Stomach smooth muscle (tissue), 2 donors: ENCODE results near the gene PSENEN.
A peak's percentile ranks its signal among the peaks of the same experiment; 100 is the strongest.

Experiments used
- H3K27ac ChIP-seq: one replicate; pipeline ENCODE4 v1.7.0; 2013; ENCODE audit warnings: mild to moderate bottlenecking, low read length, inconsistent platforms
- H3K27me3 ChIP-seq, 2 donors: one replicate each; pipeline ENCODE4 v1.7.0; 2013; ENCODE audit warnings: low read length in 2 of 2; ENCODE audit not compliant: insufficient read depth in 2 of 2, control insufficient read depth in 1 of 2
- H3K36me3 ChIP-seq, 2 donors: one replicate each; pipeline ENCODE4 v1.7.0; 2013; ENCODE audit warnings: low read length in 2 of 2; ENCODE audit not compliant: control insufficient read depth in 2 of 2, insufficient read depth in 2 of 2
- H3K4me1 ChIP-seq: one replicate; pipeline ENCODE4 v1.7.0; 2013; ENCODE audit warnings: low read length; ENCODE audit not compliant: control insufficient read depth, insufficient read depth
- H3K4me3 ChIP-seq, 2 donors: one replicate each; pipeline ENCODE4 v1.7.0; 2013; ENCODE audit warnings: low read length in 2 of 2
- H3K9ac ChIP-seq, 2 donors: one replicate each; pipeline ENCODE4 v1.7.0; 2013; ENCODE audit warnings: low read length in 2 of 2, mild to moderate bottlenecking in 1 of 2
- H3K9me3 ChIP-seq, 2 donors: one replicate each; pipeline ENCODE4 v1.7.0; 2013; ENCODE audit warnings: low read length in 2 of 2; ENCODE audit not compliant: control insufficient read depth in 2 of 2
- donor health status: healthy.
- donor health status: Pancreatic carcinoma.

The PSENEN gene

GRCh38 chr19:35736913-35737886 is 8.3 kb upstream of the PSENEN start:
- Histone ChIP-seq H3K4me1 (peaks cover 14% of the 10 kb centered on the region), H3K9me3 (no peaks in the 10 kb centered on the region), H3K27ac (no peak overlapping the region), H3K9ac (no peak overlapping the region), H3K27me3 (no peaks in the 10 kb centered on the region), H3K36me3 (peaks cover 30 to 40% of the 10 kb centered on the region in 2 donors), H3K4me3 (no peak overlapping the region)

DNA sequence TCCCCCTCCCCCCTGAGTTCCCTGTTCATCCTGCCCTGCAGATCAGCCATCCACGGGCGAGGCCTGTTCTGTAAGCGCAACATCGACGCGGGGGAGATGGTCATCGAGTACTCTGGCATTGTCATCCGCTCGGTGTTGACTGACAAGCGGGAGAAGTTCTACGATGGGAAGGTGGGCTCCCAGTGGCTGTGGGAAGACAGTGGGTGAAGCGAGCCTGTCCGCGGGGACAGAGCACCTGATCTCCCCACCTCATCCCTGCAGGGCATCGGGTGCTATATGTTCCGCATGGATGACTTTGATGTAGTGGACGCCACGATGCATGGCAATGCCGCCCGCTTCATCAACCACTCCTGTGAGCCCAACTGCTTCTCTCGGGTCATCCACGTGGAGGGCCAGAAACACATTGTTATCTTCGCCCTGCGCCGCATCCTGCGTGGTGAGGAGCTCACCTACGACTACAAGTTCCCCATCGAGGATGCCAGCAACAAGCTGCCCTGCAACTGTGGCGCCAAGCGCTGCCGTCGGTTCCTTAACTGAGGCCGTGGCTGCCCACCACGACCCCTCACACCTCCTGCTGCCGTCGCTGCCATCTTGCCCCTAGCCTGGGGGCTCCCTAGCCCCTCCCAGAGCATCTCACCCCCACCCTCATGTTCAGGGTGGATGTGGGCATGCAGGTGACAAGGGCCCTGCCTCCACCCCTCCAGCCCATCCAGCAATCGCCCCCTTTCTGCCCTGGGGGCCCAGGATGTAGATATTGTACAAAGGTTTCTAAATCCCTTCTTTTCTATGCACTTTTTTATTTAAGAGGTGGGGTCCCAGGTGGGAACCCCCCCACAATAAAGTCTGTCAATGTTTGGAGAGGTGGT is 7.2 kb upstream of the PSENEN start:
- Histone ChIP-seq H3K27me3 (no peaks in the 10 kb centered on the region), H3K4me3 (no peak overlapping the region), H3K9me3 (no peaks in the 10 kb centered on the region), H3K4me1 (peaks cover 21% of the 10 kb centered on the region), H3K36me3 (peaks cover 35 to 43% of the 10 kb centered on the region in 2 donors), H3K9ac (no peak overlapping the region), H3K27ac (no peak overlapping the region)

DNA sequence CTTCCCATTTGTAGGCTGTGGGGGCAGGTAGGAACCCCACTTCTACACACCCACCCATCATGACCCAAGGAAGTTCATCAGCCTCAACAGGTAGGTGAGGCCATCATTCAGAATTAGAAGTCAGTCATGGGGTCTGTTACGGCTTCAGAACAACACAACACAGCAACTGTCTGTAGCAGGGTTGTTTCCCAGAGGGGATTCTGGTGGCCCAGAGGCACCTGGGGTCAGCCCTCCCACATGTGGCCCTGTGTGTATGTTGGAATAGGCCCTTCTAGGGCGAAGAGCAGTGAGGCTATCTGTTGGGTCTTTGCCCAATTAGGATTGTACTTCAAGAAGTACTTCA is 6.6 kb upstream of the PSENEN start:
- H3K36me3 ChIP-seq, result peaks cover 35 to 40% of the 10 kb centered on the region in 2 donors
- no peaks in the 10 kb centered on the region for H3K27me3 ChIP-seq
- H3K4me1 ChIP-seq, result peaks cover 22% of the 10 kb centered on the region
- no peak overlapping the region for H3K9ac ChIP-seq
- no peak overlapping the region for H3K27ac ChIP-seq
- no peak overlapping the region for H3K4me3 ChIP-seq
- H3K9me3 ChIP-seq, result no peaks in the 10 kb centered on the region

DNA sequence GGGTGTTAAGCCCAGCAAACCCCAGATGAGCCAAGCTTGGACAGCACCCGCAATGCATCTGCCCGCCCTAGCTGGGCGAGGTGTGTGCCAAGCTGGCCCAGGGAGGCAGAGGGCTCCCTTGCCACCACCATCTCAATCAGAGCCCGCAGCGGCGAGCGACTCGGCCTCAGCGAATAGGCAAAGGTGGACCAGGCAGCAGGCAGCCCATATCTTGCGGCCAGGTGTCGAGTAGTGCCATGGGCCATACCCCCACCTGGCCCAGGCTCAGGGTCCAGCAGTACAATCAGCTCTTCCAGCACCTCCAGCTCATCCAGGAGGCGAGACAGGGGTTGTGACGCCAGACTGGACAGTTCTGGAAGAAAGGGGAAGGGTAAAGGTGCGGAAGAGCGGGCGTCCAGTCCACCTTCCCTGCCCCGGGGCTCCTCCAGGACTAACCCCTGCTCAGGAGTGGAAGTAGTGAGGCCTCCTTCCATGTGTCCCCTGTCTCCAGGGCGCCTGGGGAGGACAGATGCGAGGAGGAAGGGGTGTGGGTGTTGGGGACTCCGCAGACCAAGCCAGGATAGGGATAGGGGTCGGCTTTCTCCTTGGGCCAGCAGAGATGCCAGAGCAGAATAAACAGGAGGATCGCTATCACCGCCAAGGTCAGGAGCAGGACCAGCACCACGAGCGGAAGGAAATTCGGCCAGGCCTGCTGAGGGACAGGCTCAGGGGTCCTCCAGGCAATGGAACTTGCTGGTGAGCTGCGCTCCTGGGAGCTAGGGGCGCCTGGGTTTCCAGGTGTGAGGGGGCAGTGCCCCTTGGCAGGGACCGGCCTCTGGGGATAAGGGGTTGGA is 6.0 kb upstream of the PSENEN start:
- Histone ChIP-seq H3K4me3 (peak overlapping the region; percentile 78 to 88), H3K27me3 (no peaks in the 10 kb centered on the region), H3K9ac (peak overlapping the region; percentile 55 to 89), H3K27ac (peak overlapping the region; percentile 66), H3K4me1 (peaks cover 29% of the 10 kb centered on the region), H3K36me3 (peaks cover 33 to 34% of the 10 kb centered on the region in 2 donors), H3K9me3 (no peaks in the 10 kb centered on the region)

DNA sequence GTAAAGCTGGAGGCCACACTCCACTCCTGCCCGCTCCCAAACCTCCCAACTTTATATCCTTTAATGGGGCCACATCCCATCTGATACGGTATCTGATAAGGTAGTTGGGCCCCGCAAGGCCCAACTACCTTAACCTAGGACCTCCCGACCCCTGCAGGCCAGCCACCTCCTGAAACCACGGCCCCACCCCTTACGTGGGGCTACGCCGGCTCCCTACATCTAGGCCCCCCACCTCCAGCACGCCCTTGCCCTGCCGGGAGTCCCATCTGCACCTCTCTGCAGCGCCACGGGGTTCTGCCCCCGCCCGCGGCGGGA is 5.4 kb upstream of the PSENEN start:
- Histone ChIP-seq H3K9ac (peak overlapping the region; percentile 55 to 89), H3K36me3 (peaks cover 29% of the 10 kb centered on the region in 2 donors), H3K27ac (peak overlapping the region; percentile 66), H3K4me1 (peaks cover 31% of the 10 kb centered on the region), H3K9me3 (no peaks in the 10 kb centered on the region), H3K27me3 (no peaks in the 10 kb centered on the region), H3K4me3 (peak overlapping the region; percentile 78 to 88)

GRCh38 chr19:35740423-35741202 is 4.8 kb upstream of the PSENEN start:
- peak overlapping the region; percentile 81 for H3K27ac ChIP-seq
- peak overlapping the region; percentile 78 to 88 for H3K4me3 ChIP-seq
- H3K4me1 ChIP-seq, result peaks cover 31% of the 10 kb centered on the region
- peaks cover 24 to 25% of the 10 kb centered on the region in 2 donors for H3K36me3 ChIP-seq
- no peaks in the 10 kb centered on the region for H3K9me3 ChIP-seq
- H3K27me3 ChIP-seq, result no peaks in the 10 kb centered on the region
- peak overlapping the region; percentile 72 to 89 for H3K9ac ChIP-seq

GRCh38 chr19:35741203-35741515 is 4.3 kb upstream of the PSENEN start:
- Histone ChIP-seq H3K9me3 (no peaks in the 10 kb centered on the region), H3K36me3 (peaks cover 23 to 24% of the 10 kb centered on the region in 2 donors), H3K9ac (peak overlapping the region; percentile 72 to 74), H3K4me1 (peaks cover 36% of the 10 kb centered on the region), H3K4me3 (peak overlapping the region; percentile 70 to 88), H3K27me3 (no peaks in the 10 kb centered on the region), H3K27ac (peak overlapping the region; percentile 81)

DNA sequence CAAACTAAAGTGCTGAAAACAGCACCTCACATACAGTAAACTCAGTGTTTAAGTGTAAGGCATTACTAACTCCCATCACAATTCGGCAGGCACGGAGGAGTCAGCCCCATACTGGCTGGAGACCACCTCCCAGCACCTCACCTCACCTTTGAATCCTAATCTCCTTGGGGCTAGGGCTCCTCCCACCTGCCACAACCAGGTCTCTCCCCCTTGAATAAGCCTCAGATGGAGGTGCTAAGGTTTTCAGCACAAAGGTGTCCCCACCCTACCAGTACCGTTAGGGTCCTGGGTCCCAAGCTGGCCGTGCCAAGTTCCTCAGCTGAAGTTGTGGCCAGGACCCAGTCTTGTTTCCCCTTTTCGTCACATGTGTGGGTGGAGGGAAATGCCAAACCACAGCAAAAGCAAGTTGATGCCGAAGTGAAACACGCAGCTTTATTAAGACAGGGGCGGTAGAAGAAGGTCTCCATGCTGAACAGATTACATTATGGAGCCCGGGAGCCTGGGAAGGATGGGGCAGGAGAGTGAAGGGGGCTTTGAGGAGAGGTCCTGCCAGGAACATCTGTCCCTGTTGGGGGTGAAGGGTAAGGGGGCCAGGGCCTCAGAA is 3.2 kb upstream of the PSENEN start, which contains the start of gene IGFLR1:
TSS of gene IGFLR1 (minus strand) at position 332 of the 604 bp plus-strand sequence. CDS start 1,272 bp downstream, outside the sequence.
- Histone ChIP-seq H3K36me3 (peaks cover 20 to 23% of the 10 kb centered on the region in 2 donors), H3K4me1 (peaks cover 40% of the 10 kb centered on the region), H3K4me3 (peak within 1 kb of the TSS in 1 of 2 donors; percentile 44), H3K9ac (peak within 1 kb of the TSS in 1 of 2 donors; percentile 74), H3K27me3 (no peaks in the 10 kb centered on the region), H3K9me3 (no peaks in the 10 kb centered on the region), H3K27ac (peak within 1 kb of the TSS; percentile 49)

DNA sequence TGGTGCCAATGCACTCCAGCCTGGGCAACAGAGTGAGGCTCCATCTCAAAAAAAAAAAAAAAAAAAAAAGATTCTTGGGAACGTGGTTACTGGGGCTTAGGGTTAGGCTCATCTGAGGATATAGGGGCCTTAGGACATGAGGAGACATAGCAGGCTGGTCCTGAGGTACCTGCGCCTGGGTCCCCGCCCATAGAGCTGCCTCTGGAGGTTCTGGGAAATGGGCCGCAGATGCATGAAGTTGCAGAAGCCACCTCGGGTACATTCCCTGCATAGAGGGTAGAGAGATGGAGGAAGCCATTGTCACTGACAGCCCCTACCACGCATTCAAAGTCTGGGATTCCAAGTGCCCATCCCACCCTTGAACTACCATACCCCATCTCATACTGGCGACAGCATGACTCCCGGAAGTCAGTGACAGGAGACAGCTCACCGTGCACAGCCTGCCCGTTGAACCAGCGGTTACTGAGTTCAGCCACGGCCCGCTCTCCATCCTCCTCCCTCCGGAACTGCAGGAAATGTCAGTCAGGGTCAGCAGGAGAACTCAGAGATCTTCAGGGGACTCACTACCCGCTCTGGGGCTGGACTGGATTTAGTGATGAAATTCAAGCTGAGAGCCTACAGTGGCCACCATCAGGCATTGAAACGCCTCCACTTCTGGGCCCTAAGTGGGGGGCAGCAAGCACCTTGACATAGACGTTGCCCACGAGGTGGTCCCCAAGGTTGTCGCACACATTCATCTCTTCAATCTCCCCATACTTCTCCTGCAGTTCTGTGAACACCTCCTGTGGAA is 1.6 kb upstream of the PSENEN start:
- Histone ChIP-seq H3K27ac (peak overlapping the region; percentile 100), H3K9ac (peak overlapping the region in 1 of 2 donors; percentile 36)

More for the DNA sequence above, 1.6 kb upstream of the PSENEN start:
- peaks cover 6 to 10% of the 10 kb centered on the region in 2 donors for H3K36me3 ChIP-seq
- H3K4me1 ChIP-seq, result peaks cover 48% of the 10 kb centered on the region
- peak overlapping the region; percentile 23 to 94 for H3K4me3 ChIP-seq
- H3K27me3 ChIP-seq, result no peaks in the 10 kb centered on the region
- no peaks in the 10 kb centered on the region for H3K9me3 ChIP-seq
